OCI-LY1 (cell line): Measurements from ENCODE around the gene NCR1.
A peak's percentile ranks its signal among the peaks of the same experiment; 100 is the strongest.

ENCODE experiments used
- H2AFZ ChIP-seq: fragments of 200-600 bp; sonication (generic), shearing (Covaris generic); 2 replicates; pipeline ENCODE4 v1.6.0; 2014; ENCODE audit warnings: antibody characterized with exemption, mild to moderate bottlenecking, low read length
- H3F3A ChIP-seq: fragments of 200-600 bp; sonication (generic), shearing (Covaris generic); 2 replicates; pipeline ENCODE4 v1.6.0; 2014; ENCODE audit warnings: mild to moderate bottlenecking, antibody characterized with exemption, low read length, moderate library complexity; ENCODE audit not compliant: insufficient read depth
- H3K27ac ChIP-seq: fragments of 200-600 bp; sonication (generic); 2 replicates; pipeline ENCODE4 v1.5.1; 2014; ENCODE audit warnings: low read length, mixed run types, mild to moderate bottlenecking, low read depth; ENCODE audit not compliant: poor library complexity, severe bottlenecking
- H3K27me3 ChIP-seq: fragments of 200-600 bp; sonication (generic); 2 replicates; pipeline ENCODE4 v1.6.0; 2014; ENCODE audit warnings: antibody characterized with exemption, mild to moderate bottlenecking, low read length, moderate library complexity; ENCODE audit not compliant: insufficient read depth
- H3K36me3 ChIP-seq: fragments of 200-600 bp; sonication (generic); 2 replicates; pipeline ENCODE4 v1.6.1; 2014; ENCODE audit warnings: mild to moderate bottlenecking, antibody characterized with exemption, low read length, moderate library complexity, mixed read lengths; ENCODE audit not compliant: insufficient read depth
- H3K4me1 ChIP-seq: fragments of 200-600 bp; sonication (generic); 2 replicates; pipeline ENCODE4 v1.5.1; 2014; ENCODE audit warnings: mild to moderate bottlenecking, low read length, moderate library complexity; ENCODE audit not compliant: insufficient read depth, severe bottlenecking
- H3K4me2 ChIP-seq: fragments of 200-600 bp; sonication (generic), shearing (Covaris generic); 2 replicates; pipeline ENCODE4 v1.6.1; 2014; ENCODE audit warnings: low read length
- H3K4me3 ChIP-seq: fragments of 200-600 bp; sonication (generic); 2 replicates; pipeline ENCODE4 v1.5.1; 2014; ENCODE audit warnings: low read length, low read depth, mild to moderate bottlenecking, mixed read lengths; ENCODE audit not compliant: poor library complexity, severe bottlenecking
- H3K79me2 ChIP-seq: fragments of 200-600 bp; shearing (Covaris generic); 2 replicates; pipeline ENCODE4 v1.6.1; 2016; ENCODE audit warnings: mixed run types, low read length, mixed read lengths; ENCODE audit not compliant: insufficient read depth
- H3K9ac ChIP-seq: fragments of 200-600 bp; sonication (generic), shearing (Covaris generic); 2 replicates; pipeline ENCODE4 v1.6.1; 2014; ENCODE audit warnings: mild to moderate bottlenecking, low read length, mixed read lengths
- H3K9me2 ChIP-seq: fragments of 200-600 bp; sonication (generic), shearing (Covaris generic); 2 replicates; pipeline ENCODE4 v1.6.1; 2014; ENCODE audit warnings: low read depth, mild to moderate bottlenecking, low read length, mixed read lengths
- H3K9me3 ChIP-seq: fragments of 200-600 bp; shearing (Covaris generic); 2 replicates; pipeline ENCODE4 v1.6.1; 2014; ENCODE audit warnings: low read length, mixed read lengths
- H4K20me1 ChIP-seq: fragments of 200-600 bp; sonication (generic), shearing (Covaris generic); 2 replicates; pipeline ENCODE4 v1.6.0; 2016; ENCODE audit warnings: mild to moderate bottlenecking, low read length; ENCODE audit not compliant: insufficient read depth
- CTCF ChIP-seq: fragments of 200-600 bp; sonication (generic), shearing (Covaris generic); IDR thresholded peaks from 2 replicates; pipeline ENCODE4 v1.5.1; 2017; ENCODE audit warnings: mild to moderate bottlenecking, antibody characterized with exemption, low read length, moderate library complexity, mixed read lengths
- EZH2 ChIP-seq: fragments of 200-600 bp; sonication (generic), shearing (Covaris generic); IDR thresholded peaks from 2 replicates; pipeline ENCODE4 v1.8.0; 2017; ENCODE audit warnings: borderline replicate concordance, mixed run types, mild to moderate bottlenecking, antibody characterized with exemption, low read length, moderate library complexity, mixed read lengths

The NCR1 gene

DNA sequence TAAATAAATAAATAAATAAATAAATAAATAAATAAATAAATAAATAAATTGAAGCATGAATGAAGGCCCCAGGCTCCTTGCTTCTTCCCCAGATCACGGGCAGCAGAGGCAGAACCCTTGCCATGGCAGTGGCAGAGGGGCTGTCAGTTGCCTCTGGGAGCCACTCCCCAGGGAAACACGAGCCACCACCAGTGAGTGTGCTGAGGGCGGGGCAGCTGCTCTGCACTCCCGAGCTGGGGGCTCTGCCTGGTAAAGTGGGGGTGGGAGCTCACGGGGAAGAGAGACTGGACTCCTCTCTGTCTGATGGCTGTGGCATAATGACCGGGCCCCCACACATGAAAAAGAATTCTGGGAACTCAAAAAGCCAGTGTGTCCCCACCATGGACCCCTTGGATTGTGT is 24.1 kb upstream of the NCR1 start:
- Histone ChIP-seq H3K4me2 (no peak overlapping the region), H3K79me2 (no peaks in the 10 kb centered on the region), H3F3A (no peaks in the 10 kb centered on the region), H3K9me2 (no peaks in the 10 kb centered on the region), H3K9ac (no peak overlapping the region), H3K4me3 (no peak overlapping the region), H3K27ac (no peak overlapping the region), H3K27me3 (no peaks in the 10 kb centered on the region), H3K9me3 (no peaks in the 10 kb centered on the region), H3K36me3 (no peaks in the 10 kb centered on the region), H3K4me1 (peaks cover 6% of the 10 kb centered on the region), H2AFZ (no peak overlapping the region), H4K20me1 (no peaks in the 10 kb centered on the region)
- TF ChIP-seq EZH2: no peak

- H3K9ac ChIP-seq: no peak overlapping the region
- 0 out of 2 replicates have a peak overlapping the region, but pooled peaks have one; percentile 50 for H2AFZ ChIP-seq
- H3K4me3 ChIP-seq: no peak overlapping the region
Measured at GRCh38 chr19:54882758-54883157, 23.2 kb upstream of the NCR1 start.

DNA sequence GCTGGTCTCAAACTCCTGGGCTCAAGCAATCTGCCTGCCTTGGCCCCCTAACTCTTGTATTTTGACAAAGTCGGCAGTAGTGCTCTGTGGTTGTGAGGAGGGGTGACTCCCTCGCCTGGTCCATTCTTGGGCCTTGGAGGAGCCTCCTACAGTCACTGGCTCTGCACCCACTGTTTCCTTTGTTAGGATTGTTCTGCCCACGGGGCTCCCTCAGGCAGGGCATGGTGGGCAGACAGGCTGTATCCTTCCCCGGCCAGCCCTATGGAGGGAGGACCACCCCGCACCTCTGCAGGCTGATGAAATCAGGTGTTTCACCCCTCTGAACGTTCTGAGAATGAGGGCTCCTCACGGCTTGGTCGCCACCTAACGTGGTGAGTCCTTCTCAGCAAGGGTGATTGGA is 22.7 kb upstream of the NCR1 start:
- H3K36me3 ChIP-seq: no peaks in the 10 kb centered on the region
- H3K79me2 ChIP-seq: no peaks in the 10 kb centered on the region
- 0 out of 2 replicates have a peak overlapping the region, but pooled peaks have one; percentile 50 for H2AFZ ChIP-seq
- H3K27me3 ChIP-seq: no peaks in the 10 kb centered on the region
- no peaks in the 10 kb centered on the region for H3F3A ChIP-seq
- no peaks in the 10 kb centered on the region for H4K20me1 ChIP-seq
- H3K4me1 ChIP-seq: peaks cover 6% of the 10 kb centered on the region
- H3K9ac ChIP-seq: no peak overlapping the region
- H3K27ac ChIP-seq: no peak overlapping the region
- H3K9me3 ChIP-seq: no peaks in the 10 kb centered on the region
- TF ChIP-seq EZH2: no peak
- TF ChIP-seq CTCF: no peak
- H3K4me2 ChIP-seq: peak overlapping the region; percentile 17; the same call in 1 of the 2 replicates
- no peak overlapping the region for H3K4me3 ChIP-seq
- H3K9me2 ChIP-seq: no peaks in the 10 kb centered on the region

More at GRCh38 chr19:54882758-54883157, 23.2 kb upstream of the NCR1 start:
- Histone ChIP-seq H4K20me1 (no peaks in the 10 kb centered on the region), H3K27me3 (no peaks in the 10 kb centered on the region), H3F3A (no peaks in the 10 kb centered on the region), H3K9me3 (no peaks in the 10 kb centered on the region), H3K4me2 (no peak overlapping the region; the same call in 1 of the 2 replicates), H3K27ac (no peak overlapping the region), H3K36me3 (no peaks in the 10 kb centered on the region), H3K4me1 (peaks cover 6% of the 10 kb centered on the region), H3K79me2 (no peaks in the 10 kb centered on the region), H3K9me2 (no peaks in the 10 kb centered on the region)
- no peak for TF ChIP-seq EZH2
- TF ChIP-seq CTCF: peak; percentile 52

GRCh38 chr19:54888239-54888638 is 17.7 kb upstream of the NCR1 start:
- Histone ChIP-seq H3K4me1 (peaks cover 1% of the 10 kb centered on the region), H3K9me3 (no peaks in the 10 kb centered on the region), H3K9me2 (no peaks in the 10 kb centered on the region), H3K4me2 (no peak overlapping the region), H3K27ac (no peak overlapping the region), H3K9ac (no peak overlapping the region), H3F3A (no peaks in the 10 kb centered on the region), H3K79me2 (no peaks in the 10 kb centered on the region), H4K20me1 (no peaks in the 10 kb centered on the region), H2AFZ (no peak overlapping the region), H3K4me3 (no peak overlapping the region), H3K27me3 (no peaks in the 10 kb centered on the region), H3K36me3 (no peaks in the 10 kb centered on the region)
- TF ChIP-seq EZH2 (no peak), CTCF (no peak)
